Parathyroid adenoma (tissue), 2 donors: ENCODE results near the gene MYRFL.

ENCODE experiments used
- H2AFZ ChIP-seq: fragments of 300-600 bp; sonication (generic); one replicate; pipeline ENCODE4 v1.7.0; 2017; ENCODE audit warnings: antibody characterized with exemption, mild to moderate bottlenecking
- H3K27ac ChIP-seq: fragments of 300-600 bp; sonication (generic); one replicate; pipeline ENCODE4 v1.7.0; 2017
- H3K27me3 ChIP-seq: fragments of 300-600 bp; sonication (generic); one replicate; pipeline ENCODE4 v1.7.0; 2017; ENCODE audit warnings: low read length; ENCODE audit not compliant: control insufficient read depth, insufficient read depth
- H3K36me3 ChIP-seq: fragments of 300-600 bp; sonication (generic); one replicate; pipeline ENCODE4 v1.7.0; 2017; ENCODE audit warnings: low read length; ENCODE audit not compliant: control insufficient read depth, insufficient read depth
- H3K4me1 ChIP-seq: fragments of 300-600 bp; sonication (generic); one replicate; pipeline ENCODE4 v1.7.0; 2017; ENCODE audit warnings: control low read depth
- H3K4me2 ChIP-seq: fragments of 300-600 bp; sonication (generic); one replicate; pipeline ENCODE4 v1.7.0; 2017; ENCODE audit warnings: low read length
- H3K4me3 ChIP-seq: fragments of 300-600 bp; sonication (generic); one replicate; pipeline ENCODE4 v1.7.0; 2017; ENCODE audit warnings: low read depth, low read length
- H3K79me2 ChIP-seq: fragments of 300-600 bp; sonication (generic); one replicate; pipeline ENCODE4 v1.7.0; 2017; ENCODE audit warnings: control low read depth
- H3K9ac ChIP-seq: fragments of 300-600 bp; sonication (generic); one replicate; pipeline ENCODE4 v1.7.0; 2017; ENCODE audit warnings: mild to moderate bottlenecking
- H3K9me3 ChIP-seq: fragments of 300-600 bp; sonication (generic); one replicate; pipeline ENCODE4 v1.7.0; 2017; ENCODE audit warnings: low read length; ENCODE audit not compliant: control insufficient read depth
- TF ChIP-seq, protein P1 (sequence below): fragments of 300-600 bp; sonication (generic); IDR thresholded peaks from one replicate; pipeline ENCODE4 v1.7.0; 2017; ENCODE audit warnings: antibody characterized with exemption, mild to moderate bottlenecking
- donor health status: primary hyperparathyroidism.

The MYRFL gene

DNA sequence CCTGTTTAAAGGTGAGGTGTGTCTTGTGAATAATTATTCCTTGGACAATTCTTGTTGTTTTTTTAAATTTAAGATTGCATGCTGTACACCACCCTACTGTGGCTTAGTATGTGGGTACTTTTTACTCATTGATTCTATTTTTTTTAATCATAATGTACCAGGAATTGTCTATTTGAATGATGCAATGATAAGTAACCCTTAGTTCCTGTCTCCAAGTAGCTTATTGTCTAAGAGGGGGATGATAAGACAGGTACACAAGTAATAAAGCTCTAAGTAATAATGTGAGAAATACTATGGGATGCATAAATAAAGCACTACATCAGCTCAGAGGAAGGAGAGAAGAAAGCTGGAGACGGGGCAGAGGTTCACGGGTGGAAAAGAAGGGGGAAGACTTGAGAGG lies 90.9 kb downstream of the MYRFL start:
- no peaks in the 10 kb centered on the region for H3K79me2 ChIP-seq
- no peaks in the 10 kb centered on the region for H3K4me1 ChIP-seq
- TF ChIP-seq, protein P1, sequence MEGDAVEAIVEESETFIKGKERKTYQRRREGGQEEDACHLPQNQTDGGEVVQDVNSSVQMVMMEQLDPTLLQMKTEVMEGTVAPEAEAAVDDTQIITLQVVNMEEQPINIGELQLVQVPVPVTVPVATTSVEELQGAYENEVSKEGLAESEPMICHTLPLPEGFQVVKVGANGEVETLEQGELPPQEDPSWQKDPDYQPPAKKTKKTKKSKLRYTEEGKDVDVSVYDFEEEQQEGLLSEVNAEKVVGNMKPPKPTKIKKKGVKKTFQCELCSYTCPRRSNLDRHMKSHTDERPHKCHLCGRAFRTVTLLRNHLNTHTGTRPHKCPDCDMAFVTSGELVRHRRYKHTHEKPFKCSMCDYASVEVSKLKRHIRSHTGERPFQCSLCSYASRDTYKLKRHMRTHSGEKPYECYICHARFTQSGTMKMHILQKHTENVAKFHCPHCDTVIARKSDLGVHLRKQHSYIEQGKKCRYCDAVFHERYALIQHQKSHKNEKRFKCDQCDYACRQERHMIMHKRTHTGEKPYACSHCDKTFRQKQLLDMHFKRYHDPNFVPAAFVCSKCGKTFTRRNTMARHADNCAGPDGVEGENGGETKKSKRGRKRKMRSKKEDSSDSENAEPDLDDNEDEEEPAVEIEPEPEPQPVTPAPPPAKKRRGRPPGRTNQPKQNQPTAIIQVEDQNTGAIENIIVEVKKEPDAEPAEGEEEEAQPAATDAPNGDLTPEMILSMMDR, result no peak
- no peaks in the 10 kb centered on the region for H3K36me3 ChIP-seq
- no peak overlapping the region for H3K4me2 ChIP-seq
- no peak overlapping the region for H3K9ac ChIP-seq
- H3K27ac ChIP-seq, result no peak overlapping the region
- H2AFZ ChIP-seq, result no peak overlapping the region
- H3K27me3 ChIP-seq, result no peaks in the 10 kb centered on the region
- no peak overlapping the region for H3K4me3 ChIP-seq
- no peaks in the 10 kb centered on the region for H3K9me3 ChIP-seq

DNA sequence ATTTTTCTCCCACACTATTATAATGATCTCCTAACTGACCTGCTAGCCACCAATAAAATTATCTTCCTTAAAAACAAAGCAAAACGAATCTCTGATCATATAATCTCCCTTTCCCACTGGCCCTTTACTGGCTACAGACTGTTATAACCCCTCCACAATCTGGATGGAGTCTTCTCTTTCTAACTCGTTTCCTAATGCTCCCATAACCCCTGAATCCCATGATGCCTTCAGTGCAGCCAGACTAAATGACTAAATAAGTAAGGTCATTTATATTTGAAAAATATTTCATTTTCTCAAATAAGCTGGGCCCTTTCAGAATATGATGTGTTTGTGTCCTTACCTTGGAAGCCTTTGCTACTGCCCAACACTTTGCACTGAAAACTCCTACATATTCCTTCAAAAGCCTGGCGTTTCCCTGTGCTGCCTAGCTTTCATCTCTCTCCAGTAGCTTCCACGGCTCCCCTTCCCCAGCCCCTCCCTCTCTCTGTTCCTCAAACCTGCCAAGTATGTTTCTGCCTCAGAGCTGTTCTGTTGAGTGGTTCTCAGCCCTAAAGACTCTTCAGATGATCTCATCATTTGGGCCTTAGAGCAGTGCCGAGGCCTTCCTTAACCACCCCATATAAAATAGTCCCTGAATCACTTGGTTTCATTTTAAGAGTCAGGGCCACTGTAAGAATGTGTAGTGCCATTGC lies 91.7 kb downstream of the MYRFL start:
- H3K4me3 ChIP-seq, result no peak overlapping the region
- H3K9me3 ChIP-seq, result no peaks in the 10 kb centered on the region
- no peak overlapping the region for H3K9ac ChIP-seq
- no peaks in the 10 kb centered on the region for H3K4me1 ChIP-seq
- no peak overlapping the region for H2AFZ ChIP-seq
- no peaks in the 10 kb centered on the region for H3K36me3 ChIP-seq
- H3K79me2 ChIP-seq, result no peaks in the 10 kb centered on the region
- TF ChIP-seq, protein P1, result no peak
- H3K27ac ChIP-seq, result no peak overlapping the region
- no peak overlapping the region for H3K4me2 ChIP-seq
- no peaks in the 10 kb centered on the region for H3K27me3 ChIP-seq

DNA sequence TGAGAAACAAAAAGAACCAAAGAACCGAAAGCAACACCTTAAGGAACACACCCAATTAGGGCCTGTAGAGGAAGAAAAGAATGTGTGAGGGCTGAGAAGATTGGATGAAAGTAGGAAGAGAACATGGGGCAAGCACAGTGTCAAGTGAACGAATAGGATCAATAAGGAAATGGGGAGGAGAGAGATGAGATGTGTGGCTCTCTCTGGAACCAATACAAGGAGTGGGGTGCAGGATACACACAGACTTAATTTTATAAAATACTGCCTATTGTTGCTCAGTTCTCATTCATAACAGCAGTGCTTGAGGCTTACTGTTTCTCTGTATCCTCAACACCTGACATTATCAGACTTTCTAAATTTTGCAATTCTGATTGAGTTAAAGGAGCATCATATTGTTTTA lies 93.3 kb downstream of the MYRFL start:
- TF ChIP-seq, protein P1, result no peak

DNA sequence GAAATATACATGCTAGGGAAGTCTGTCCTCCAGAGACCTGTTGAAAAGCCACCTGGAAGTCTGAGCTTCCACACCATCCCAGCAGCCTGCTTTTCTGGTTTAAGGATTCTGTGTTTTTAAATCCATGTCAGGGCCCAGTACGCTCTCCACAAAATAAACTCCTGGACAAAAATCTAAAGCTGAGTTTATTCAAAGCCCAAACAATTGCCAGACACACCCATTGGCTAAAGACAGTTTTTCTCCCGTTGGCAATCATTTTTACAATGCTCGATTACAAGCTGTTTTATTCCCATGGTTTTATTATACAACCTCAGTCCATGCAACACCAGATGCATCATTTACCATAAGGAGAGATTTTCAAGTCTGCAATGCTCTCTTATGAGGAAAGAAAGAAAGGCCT lies 94.5 kb downstream of the MYRFL start:
- H3K27ac ChIP-seq, result no peak overlapping the region
- no peaks in the 10 kb centered on the region for H3K36me3 ChIP-seq
- H3K4me1 ChIP-seq, result no peaks in the 10 kb centered on the region
- H3K9me3 ChIP-seq, result no peaks in the 10 kb centered on the region
- TF ChIP-seq, protein P1, result no peak
- H3K4me2 ChIP-seq, result no peak overlapping the region
- H3K4me3 ChIP-seq, result no peak overlapping the region
- no peaks in the 10 kb centered on the region for H3K79me2 ChIP-seq
- no peak overlapping the region for H3K9ac ChIP-seq
- H2AFZ ChIP-seq, result no peak overlapping the region
- no peaks in the 10 kb centered on the region for H3K27me3 ChIP-seq

More for the DNA sequence above, 93.3 kb downstream of the MYRFL start:
- no peak overlapping the region for H3K4me3 ChIP-seq
- no peak overlapping the region for H2AFZ ChIP-seq
- H3K27me3 ChIP-seq, result no peaks in the 10 kb centered on the region
- H3K9ac ChIP-seq, result no peak overlapping the region
- no peaks in the 10 kb centered on the region for H3K36me3 ChIP-seq
- H3K27ac ChIP-seq, result no peak overlapping the region
- no peaks in the 10 kb centered on the region for H3K9me3 ChIP-seq
- H3K4me2 ChIP-seq, result no peak overlapping the region
- H3K79me2 ChIP-seq, result no peaks in the 10 kb centered on the region
- no peaks in the 10 kb centered on the region for H3K4me1 ChIP-seq

DNA sequence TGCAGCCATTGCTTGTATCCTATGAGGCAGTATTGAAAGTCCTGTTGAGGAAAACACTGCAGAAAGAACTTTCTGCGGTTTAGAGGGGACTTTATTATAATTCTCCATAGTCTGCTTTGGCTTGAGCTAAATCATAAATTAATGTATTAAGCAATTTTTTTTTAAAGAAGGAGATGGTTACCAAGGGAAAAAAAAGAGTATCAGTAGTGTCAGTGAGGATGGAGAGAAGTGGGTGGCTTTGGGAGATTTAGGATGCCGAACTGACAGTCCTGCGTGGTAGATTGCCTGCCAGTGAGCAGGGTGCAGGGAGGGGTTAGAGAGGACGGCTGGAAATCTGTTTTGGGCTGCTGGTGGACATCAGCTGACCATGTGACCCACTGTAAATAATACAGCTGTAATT lies 96.8 kb downstream of the MYRFL start:
- no peak overlapping the region for H3K4me2 ChIP-seq
- no peaks in the 10 kb centered on the region for H3K79me2 ChIP-seq
- TF ChIP-seq, protein P1, result no peak

More for the DNA sequence above, 96.8 kb downstream of the MYRFL start:
- Histone ChIP-seq H3K36me3 (no peaks in the 10 kb centered on the region), H3K27ac (no peak overlapping the region), H3K9ac (no peak overlapping the region), H3K4me1 (no peaks in the 10 kb centered on the region), H3K4me3 (no peak overlapping the region), H3K27me3 (no peaks in the 10 kb centered on the region), H3K9me3 (no peaks in the 10 kb centered on the region), H2AFZ (no peak overlapping the region)
